Measurements from ENCODE around the gene RBM22. TPM values are rescaled to one million over a fixed set of nuclear protein-coding genes. Genes with fewer than 3 reads are reported as not detected.

RBM22 gene
- total and polyA plus RNA-seq, 2 of the 4 experiments (the other 2 are of a cell fraction): 26.2 to 34.2 TPM

DNA sequence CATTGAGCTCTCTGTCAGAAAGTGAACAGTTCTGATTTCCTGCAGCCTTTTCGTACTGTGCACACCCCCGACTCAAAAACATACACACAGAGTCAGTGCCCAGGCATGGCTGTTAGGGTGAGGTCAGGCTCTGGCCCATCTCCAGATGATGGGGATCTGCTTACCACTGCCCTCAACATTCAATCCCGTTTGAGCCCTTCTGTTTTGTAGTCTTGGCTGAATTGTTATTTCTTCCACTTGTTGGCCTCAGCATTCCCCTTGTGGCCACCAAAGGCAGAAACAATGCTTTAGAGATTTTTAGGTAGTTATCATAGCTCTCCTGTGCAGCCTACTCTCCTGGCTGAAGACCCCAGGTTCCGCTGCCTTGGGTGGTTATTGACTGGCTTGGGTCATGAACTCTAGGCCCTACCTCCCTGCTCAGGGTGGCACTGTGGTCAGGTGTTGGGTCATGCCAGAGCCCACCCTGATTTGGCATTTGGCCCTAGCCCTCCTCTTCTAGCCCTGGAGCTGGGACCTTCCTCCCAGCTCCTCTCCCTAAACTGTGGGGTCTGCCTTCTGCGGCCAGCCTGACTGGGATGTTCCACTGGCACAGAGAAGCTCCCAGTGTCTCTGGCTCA is 47.6 kb downstream of the RBM22 start:
- peaks cover 44% of the 10 kb centered on the region for H4K20me1 ChIP-seq (ENCODE audit: insufficient read depth, low read length)

More for the DNA sequence above, 47.6 kb downstream of the RBM22 start:
- Histone ChIP-seq H4K8ac (ENCODE audit: low read depth in 2 of 2, low read length in 2 of 2) (no peak overlapping the region), H3K9me3 (ENCODE audit: control insufficient read depth, insufficient read depth, low read length) (no peaks in the 10 kb centered on the region), H2BK5ac (ENCODE audit: low read depth, low read length, poor library complexity, severe bottlenecking) (no peak overlapping the region), H3K14ac (replicated peaks; ENCODE audit: low read depth, low read length) (no peak overlapping the region), H3K79me1 (ENCODE audit: low read depth in 1 of 2, low read length in 2 of 2) (peaks cover 26 to 36% of the 10 kb centered on the region in 2 experiments), H4K91ac (ENCODE audit: insufficient read depth, low read depth, low read length) (no peak overlapping the region), H3K9me1 (ENCODE audit: insufficient read depth, low read length) (peaks cover 2% of the 10 kb centered on the region; the same call in 1 of the 2 replicates), H3K4me3 (ENCODE audit: insufficient read depth, low read depth, low read length) (no peak overlapping the region), H3K4ac (ENCODE audit: low read depth, low read length) (no peak overlapping the region), H3K18ac (ENCODE audit: low read depth, low read length) (no peak overlapping the region), H2BK120ac (ENCODE audit: low read depth, low read length) (no peak overlapping the region), H2BK15ac (ENCODE audit: low read depth, low read length) (no peak overlapping the region), H3K36me3 (ENCODE audit: control insufficient read depth, insufficient read depth, low read length) (peaks cover 58% of the 10 kb centered on the region), H2AK9ac (replicated peaks; ENCODE audit: low read depth, low read length, poor library complexity) (no peak overlapping the region), H3K9ac (ENCODE audit: low read depth, low read length) (no peak overlapping the region), H3K27me3 (ENCODE audit: control insufficient read depth, insufficient read depth, low read length) (no peaks in the 10 kb centered on the region), H2AFZ (replicated peaks; ENCODE audit: low read length, poor library complexity) (no peak overlapping the region), H2AK5ac (ENCODE audit: low read depth, low read length) (no peak overlapping the region), H2BK20ac (ENCODE audit: low read depth, low read length) (no peak overlapping the region), H3K56ac (ENCODE audit: extremely low read depth, insufficient read depth, low read length) (no peak overlapping the region), H3K4me2 (ENCODE audit: low read depth, low read length) (no peak overlapping the region), H3K23ac (ENCODE audit: low read depth, low read length) (no peak overlapping the region), H3K27ac (ENCODE audit: insufficient read depth, low read length) (peak overlapping the region; percentile 12; the same call in 1 of the 2 replicates), H3K4me1 (ENCODE audit: control insufficient read depth, insufficient read depth, low read length) (peaks cover 29% of the 10 kb centered on the region), H4K5ac (ENCODE audit: low read depth, low read length) (no peak overlapping the region)
- CTCF ChIA-PET: interaction anchor here (0.8 to 1.2 kb wide), 3 partner anchors 10 to 109 kb away, joined by 3 to 4 read pairs (median 3); no protein-coding TSS in a partner anchor
- dilution Hi-C loops (cut with HindIII; ENCODE audit: low sequenced_read_pairs, unreplicated experiment) (no loop called here), in situ Hi-C loops (cut with MboI; ENCODE audit: low sequenced_read_pairs) (loop anchor here (5.0 kb wide), 2 partner anchors 91 to 201 kb away; no protein-coding TSS in a partner anchor), intact Hi-C loops (cut with micrococcal nuclease) (no loop called here)
- POLR2A ChIA-PET (ENCODE audit: unreplicated experiment): interaction anchor here (0.7 to 1.3 kb wide), 3 partner anchors 9 to 93 kb away, joined by 3 read pairs; no protein-coding TSS in a partner anchor
- ATAC-seq (ENCODE audit: low read depth) (peak; percentile 9; the same call in 1 of the 2 replicates), DNase-seq (peak; percentile 72)
- TF ChIP-seq POLR2A (IDR thresholded peaks at IDR 0.05; ENCODE audit: low read depth, low read length) (no peak), SMC3 (IDR thresholded peaks at IDR 0.05; ENCODE audit: low read depth, low read length) (peak; percentile 39; the same call in 1 of the 2 replicates), RAD21 (IDR thresholded peaks at IDR 0.05; ENCODE audit: low read length) (peak; percentile 56), CTCF (conservative IDR thresholded peaks at IDR 0.05; ENCODE audit: low read depth, low read length) (peak; percentile 48)
- 67% methylated on average over 2 of the region's 5 CpGs; no CpG with 5 or more reads in 1 of the 2 experiments for WGBS, 2 experiments (ENCODE audit: extremely low coverage in 2 of 2, insufficient read length in 1 of 2)
- BruUV-seq (replicated peaks): no TSS peak

Measured in IMR-90 (cell line).